Nephron (organoid): ENCODE measurements around the gene CADM4.

Experiments used
- H3K27ac Mint-ChIP-seq, 3 experiments: 2 replicates each; pipeline ENCODE4 v1.8.0; 2020; ENCODE audit warnings: mixed read lengths in 3 of 3, mild to moderate bottlenecking in 2 of 3, moderate library complexity in 1 of 3
- H3K27me3 Mint-ChIP-seq: 2 replicates; pipeline ENCODE4 v1.8.0; 2021; ENCODE audit warnings: low read depth, mild to moderate bottlenecking, moderate library complexity, mixed read lengths
- H3K36me3 Mint-ChIP-seq: 2 replicates; pipeline ENCODE4 v1.8.0; 2020; ENCODE audit warnings: low read depth, mixed read lengths
- H3K4me1 Mint-ChIP-seq: 2 replicates; pipeline ENCODE4 v1.8.0; 2020; ENCODE audit warnings: mixed read lengths
- H3K4me3 Mint-ChIP-seq, 3 experiments: 2 replicates each; pipeline ENCODE4 v1.8.0; 2020; ENCODE audit warnings: mild to moderate bottlenecking in 3 of 3, mixed read lengths in 3 of 3, moderate library complexity in 2 of 3
- H3K9me3 Mint-ChIP-seq: 2 replicates; pipeline ENCODE4 v1.8.0; 2020; ENCODE audit warnings: mixed read lengths
- TF ChIP-seq, protein P1 (sequence below), 3 experiments: fragments of 200-600 bp; sonication (generic); IDR thresholded peaks; one replicate each; pipeline ENCODE4 v1.5.0; 2021; ENCODE audit warnings: antibody characterized with exemption in 3 of 3; ENCODE audit not compliant: unreplicated experiment in 3 of 3

CADM4 gene

DNA sequence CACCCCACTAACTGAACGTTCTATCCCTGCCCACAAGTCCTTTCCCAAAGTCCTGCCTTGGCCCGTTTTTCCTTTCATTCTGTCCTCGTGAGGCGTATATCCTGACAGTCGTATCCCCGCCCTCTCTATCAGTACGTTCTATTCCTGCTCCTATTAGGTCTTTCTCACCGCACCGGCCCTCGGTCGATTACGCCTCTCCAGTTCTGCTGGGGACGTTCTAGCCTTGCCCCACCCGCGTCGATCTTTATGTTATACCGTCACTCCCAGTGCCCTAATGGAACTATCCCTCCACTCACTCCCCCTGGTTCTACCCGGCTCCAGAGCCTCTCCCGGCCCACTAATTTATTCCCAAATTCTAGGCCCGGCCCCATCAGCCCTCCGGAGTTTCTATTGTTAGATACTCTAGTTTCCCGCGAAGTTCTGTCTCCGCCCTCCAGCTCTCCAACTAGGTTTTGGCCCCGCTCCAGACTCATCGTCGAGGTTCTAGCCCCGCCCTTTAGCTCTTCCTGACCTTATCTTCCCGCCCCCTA, 28.3 kb upstream of the CADM4 start:
- peak overlapping the region; percentile 88 to 94 (median 90) for H3K4me3 Mint-ChIP-seq
- H3K27me3 Mint-ChIP-seq: peaks cover 45% of the 10 kb centered on the region
- peaks cover 19% of the 10 kb centered on the region for H3K36me3 Mint-ChIP-seq
- H3K9me3 Mint-ChIP-seq: no peaks in the 10 kb centered on the region
- H3K4me1 Mint-ChIP-seq: peaks cover 18% of the 10 kb centered on the region
- TF ChIP-seq, protein P1, sequence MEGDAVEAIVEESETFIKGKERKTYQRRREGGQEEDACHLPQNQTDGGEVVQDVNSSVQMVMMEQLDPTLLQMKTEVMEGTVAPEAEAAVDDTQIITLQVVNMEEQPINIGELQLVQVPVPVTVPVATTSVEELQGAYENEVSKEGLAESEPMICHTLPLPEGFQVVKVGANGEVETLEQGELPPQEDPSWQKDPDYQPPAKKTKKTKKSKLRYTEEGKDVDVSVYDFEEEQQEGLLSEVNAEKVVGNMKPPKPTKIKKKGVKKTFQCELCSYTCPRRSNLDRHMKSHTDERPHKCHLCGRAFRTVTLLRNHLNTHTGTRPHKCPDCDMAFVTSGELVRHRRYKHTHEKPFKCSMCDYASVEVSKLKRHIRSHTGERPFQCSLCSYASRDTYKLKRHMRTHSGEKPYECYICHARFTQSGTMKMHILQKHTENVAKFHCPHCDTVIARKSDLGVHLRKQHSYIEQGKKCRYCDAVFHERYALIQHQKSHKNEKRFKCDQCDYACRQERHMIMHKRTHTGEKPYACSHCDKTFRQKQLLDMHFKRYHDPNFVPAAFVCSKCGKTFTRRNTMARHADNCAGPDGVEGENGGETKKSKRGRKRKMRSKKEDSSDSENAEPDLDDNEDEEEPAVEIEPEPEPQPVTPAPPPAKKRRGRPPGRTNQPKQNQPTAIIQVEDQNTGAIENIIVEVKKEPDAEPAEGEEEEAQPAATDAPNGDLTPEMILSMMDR (IDR thresholded peaks at IDR 0.05; ENCODE audit: unreplicated experiment in 3 of 3): no peak
- H3K27ac Mint-ChIP-seq: peak overlapping the region; percentile 84 to 87 (median 85)

DNA sequence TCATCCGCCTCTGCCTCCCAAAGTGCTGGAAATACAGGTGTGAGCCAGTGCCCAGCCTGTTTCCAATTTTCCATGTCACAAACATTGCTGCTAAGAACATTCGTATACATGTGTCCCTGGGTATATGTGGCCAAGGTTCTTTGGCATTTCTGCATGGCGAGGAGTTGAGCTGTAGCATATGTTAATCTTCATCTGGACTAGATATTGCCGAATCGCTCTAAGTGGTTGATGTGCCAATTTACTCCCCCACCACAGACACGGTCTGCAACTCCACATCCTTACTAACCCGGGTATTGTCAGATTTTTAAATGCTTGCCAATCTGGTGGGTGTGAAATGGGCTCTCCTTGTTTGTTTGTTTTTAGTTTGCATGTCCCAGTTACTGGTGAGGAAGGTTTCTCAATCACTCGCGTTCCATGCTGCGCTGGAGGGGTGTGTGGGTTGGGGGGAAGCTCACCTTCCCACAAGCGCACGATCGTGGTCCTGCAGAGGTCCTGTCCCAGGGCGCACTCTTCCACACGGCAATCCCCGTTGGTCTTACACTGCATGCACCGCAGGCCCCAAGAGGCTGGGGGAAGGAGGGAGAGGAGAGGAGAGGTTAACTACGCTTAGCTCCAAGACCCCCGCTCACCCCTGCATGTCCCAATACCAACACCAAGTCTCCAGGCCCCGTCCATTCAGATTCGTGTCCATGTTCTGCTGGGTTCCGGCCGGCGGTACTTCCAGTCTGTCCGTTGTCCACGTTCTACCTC, 27.7 kb upstream of the CADM4 start:
- peaks cover 18% of the 10 kb centered on the region for H3K4me1 Mint-ChIP-seq
- no peaks in the 10 kb centered on the region for H3K9me3 Mint-ChIP-seq
- TF ChIP-seq, protein P1 (IDR thresholded peaks at IDR 0.05; ENCODE audit: unreplicated experiment in 3 of 3): no peak
- H3K27ac Mint-ChIP-seq: peak overlapping the region; percentile 84 to 87 (median 85)
- peak overlapping the region; percentile 88 to 94 (median 90) for H3K4me3 Mint-ChIP-seq
- peaks cover 25% of the 10 kb centered on the region for H3K36me3 Mint-ChIP-seq
- peaks cover 43% of the 10 kb centered on the region for H3K27me3 Mint-ChIP-seq

DNA sequence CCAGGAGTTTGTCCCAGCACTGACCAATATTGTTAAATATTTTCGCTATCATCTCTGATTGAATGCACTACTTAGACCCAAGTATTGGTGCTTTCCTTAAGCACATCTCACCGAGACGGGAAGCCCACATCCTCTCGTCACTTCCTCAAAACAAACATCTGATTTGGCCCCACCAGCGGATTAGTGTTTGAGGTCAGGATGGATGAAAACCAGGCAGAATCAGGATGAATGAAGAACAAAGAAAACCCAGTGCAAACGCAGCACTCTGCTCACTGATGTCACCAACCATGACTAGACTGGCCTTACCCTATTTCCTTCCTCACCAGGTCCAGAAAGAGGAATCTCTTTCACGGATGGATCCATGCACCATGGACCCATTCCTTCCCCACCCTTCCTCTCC, 24.4 kb upstream of the CADM4 start:
- Mint-ChIP-seq H3K9me3 (peaks cover 6% of the 10 kb centered on the region), H3K27ac (no peak overlapping the region), H3K27me3 (peaks cover 16% of the 10 kb centered on the region), H3K4me1 (peaks cover 17% of the 10 kb centered on the region), H3K4me3 (no peak overlapping the region), H3K36me3 (peaks cover 46% of the 10 kb centered on the region)
- TF ChIP-seq, protein P1 (IDR thresholded peaks at IDR 0.05; ENCODE audit: unreplicated experiment in 3 of 3): no peak

DNA sequence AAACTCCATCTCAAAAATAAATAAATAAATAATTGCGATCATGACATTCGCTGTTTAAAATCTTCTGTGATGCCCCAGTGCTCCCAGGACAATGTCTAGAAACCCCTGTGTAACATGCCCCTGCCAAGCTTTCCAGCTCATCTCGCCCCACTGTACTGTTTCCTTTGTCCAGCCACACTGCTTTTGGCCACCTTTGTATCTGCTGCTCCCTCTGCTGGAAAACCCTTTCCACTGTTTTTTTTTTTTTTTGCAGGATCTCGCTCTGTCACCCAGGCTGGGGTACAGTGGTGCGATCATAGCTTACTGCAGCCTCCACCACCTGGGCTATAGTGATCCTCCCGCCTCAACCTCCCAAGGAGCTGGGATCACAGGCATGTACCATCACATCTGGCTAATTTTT, 22.8 kb upstream of the CADM4 start:
- H3K27ac Mint-ChIP-seq: no peak overlapping the region
- peaks cover 11% of the 10 kb centered on the region for H3K9me3 Mint-ChIP-seq
- H3K27me3 Mint-ChIP-seq: peaks cover 9% of the 10 kb centered on the region
- H3K4me1 Mint-ChIP-seq: peaks cover 9% of the 10 kb centered on the region
- H3K4me3 Mint-ChIP-seq: no peak overlapping the region
- TF ChIP-seq, protein P1 (IDR thresholded peaks at IDR 0.05; ENCODE audit: unreplicated experiment in 3 of 3): peak; percentile 14 to 32 (median 15)
- peaks cover 52% of the 10 kb centered on the region for H3K36me3 Mint-ChIP-seq

DNA sequence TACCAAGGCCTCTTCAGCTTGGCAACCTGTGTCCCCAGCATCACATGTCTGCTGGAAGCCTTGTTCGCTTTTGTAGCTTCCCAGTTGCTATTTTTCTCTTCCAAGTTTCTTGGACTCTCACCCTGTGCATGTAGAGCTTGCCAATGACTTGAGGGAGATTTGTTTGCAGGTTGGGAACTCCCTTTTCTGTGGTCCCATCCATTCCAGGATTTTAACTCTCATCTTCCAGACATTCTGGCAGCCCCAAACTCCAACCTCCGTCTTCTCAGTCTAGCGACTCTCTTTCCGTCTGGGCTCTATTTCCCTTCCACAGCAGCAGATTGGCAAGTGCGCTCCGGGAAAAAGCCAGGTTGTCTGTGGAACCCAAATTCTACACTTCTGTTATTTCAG, 21.3 kb upstream of the CADM4 start:
- no peak overlapping the region for H3K4me3 Mint-ChIP-seq
- peaks cover 8% of the 10 kb centered on the region for H3K4me1 Mint-ChIP-seq
- peaks cover 65% of the 10 kb centered on the region for H3K36me3 Mint-ChIP-seq
- TF ChIP-seq, protein P1 (IDR thresholded peaks at IDR 0.05; ENCODE audit: unreplicated experiment in 3 of 3): no peak
- H3K27me3 Mint-ChIP-seq: peaks cover 3% of the 10 kb centered on the region
- H3K9me3 Mint-ChIP-seq: peaks cover 11% of the 10 kb centered on the region
- H3K27ac Mint-ChIP-seq: peak overlapping the region in 2 of 3 experiments; percentile 31 to 82
